ENCODE results near the gene RAP1GAP2. TPM values are rescaled to one million over a fixed set of nuclear protein-coding genes. Genes with fewer than 3 reads are reported as not detected.
"Not testable (repeated sequence)": the region's sequence is repeated elsewhere in the genome, so short reads cannot be mapped to it uniquely, and the experiment has no call there.

The RAP1GAP2 gene
- total RNA-seq, 1 donor from 2014 or later = 3.8 TPM

GRCh38 chr17:2985318-2985717, 189.1 kb downstream of the RAP1GAP2 start:
- Mint-ChIP-seq H3K4me3 (no peak overlapping the region), H3K4me1 (peaks cover 5% of the 10 kb centered on the region), H3K9me3 (peaks cover 3% of the 10 kb centered on the region), H3K36me3 (no peaks in the 10 kb centered on the region), H3K27me3 (ENCODE audit: insufficient read depth, low read depth) (peaks cover 11% of the 10 kb centered on the region), H3K27ac (no peak overlapping the region)
- Histone ChIP-seq H4K20me1 (ENCODE audit: low read depth) (no peaks in the 10 kb centered on the region), H3K36me3 (no peaks in the 10 kb centered on the region), H3K27me3 (no peaks in the 10 kb centered on the region), H3K4me3 (no peak overlapping the region), H3K9me3 (ENCODE audit: low read depth) (no peaks in the 10 kb centered on the region), H3K4me2 (no peak overlapping the region), H3K79me2 (ENCODE audit: low read depth) (no peaks in the 10 kb centered on the region), H3K4me1 (no peaks in the 10 kb centered on the region), H3K9ac (no peak overlapping the region), H3F3A (ENCODE audit: low read depth) (no peaks in the 10 kb centered on the region), H2AFZ (replicated peaks) (no peak overlapping the region), H3K27ac (no peak overlapping the region)
- no peak for DNase-seq (ENCODE audit: low spot score)
- TF ChIP-seq EZH2 (IDR thresholded peaks at IDR 0.05) = no peak
- TF ChIP-seq CTCF (IDR thresholded peaks at IDR 0.05) = no peak

- DNase-seq (ENCODE audit: low spot score) = no peak
- TF ChIP-seq CTCF (IDR thresholded peaks at IDR 0.05) = no peak
- no peak overlapping the region for H3K27ac ChIP-seq
- peaks cover 3% of the 10 kb centered on the region for H3K9me3 Mint-ChIP-seq
- no peaks in the 10 kb centered on the region for H4K20me1 ChIP-seq (ENCODE audit: low read depth)
- H3K27ac Mint-ChIP-seq = no peak overlapping the region
- H3K27me3 ChIP-seq = no peaks in the 10 kb centered on the region
- no peaks in the 10 kb centered on the region for H3K79me2 ChIP-seq (ENCODE audit: low read depth)
- H2AFZ ChIP-seq (replicated peaks) = no peak overlapping the region
- no peak overlapping the region for H3K4me3 Mint-ChIP-seq
- no peak overlapping the region for H3K9ac ChIP-seq
- no peaks in the 10 kb centered on the region for H3K36me3 ChIP-seq
- H3K27me3 Mint-ChIP-seq (ENCODE audit: insufficient read depth, low read depth) = peaks cover 10% of the 10 kb centered on the region
- H3K36me3 Mint-ChIP-seq = no peaks in the 10 kb centered on the region
- H3K4me3 ChIP-seq = no peak overlapping the region
- no peak overlapping the region for H3K4me2 ChIP-seq
- no peaks in the 10 kb centered on the region for H3K9me3 ChIP-seq (ENCODE audit: low read depth)
- H3K4me1 Mint-ChIP-seq = peaks cover 5% of the 10 kb centered on the region
- no peaks in the 10 kb centered on the region for H3K4me1 ChIP-seq
- H3F3A ChIP-seq (ENCODE audit: low read depth) = no peaks in the 10 kb centered on the region
Measured at GRCh38 chr17:2986925-2987324, 190.7 kb downstream of the RAP1GAP2 start.

- not testable (repeated sequence) for H3K9ac ChIP-seq; H3K4me3 ChIP-seq; H3K27ac ChIP-seq; H3F3A ChIP-seq (ENCODE audit: low read depth); H3K36me3 Mint-ChIP-seq; H3K4me1 ChIP-seq; H3K9me3 ChIP-seq (ENCODE audit: low read depth); H3K36me3 ChIP-seq; H4K20me1 ChIP-seq (ENCODE audit: low read depth); H3K9me3 Mint-ChIP-seq; H3K27me3 ChIP-seq; H3K4me1 Mint-ChIP-seq; H2AFZ ChIP-seq (replicated peaks); H3K27me3 Mint-ChIP-seq (ENCODE audit: insufficient read depth, low read depth); H3K79me2 ChIP-seq (ENCODE audit: low read depth); H3K27ac Mint-ChIP-seq; H3K4me2 ChIP-seq; H3K4me3 Mint-ChIP-seq; DNase-seq (ENCODE audit: low spot score)
Measured at GRCh38 chr17:2989396-2989795, 193.2 kb downstream of the RAP1GAP2 start.

GRCh38 chr17:2989855-2990254, 193.6 kb downstream of the RAP1GAP2 start:
- Mint-ChIP-seq H3K27me3 (ENCODE audit: insufficient read depth, low read depth) (peaks cover 6% of the 10 kb centered on the region), H3K27ac (no peak overlapping the region), H3K4me1 (no peaks in the 10 kb centered on the region), H3K36me3 (no peaks in the 10 kb centered on the region), H3K4me3 (no peak overlapping the region), H3K9me3 (peaks cover 3% of the 10 kb centered on the region)
- Histone ChIP-seq H3K4me3 (no peak overlapping the region), H3K4me2 (no peak overlapping the region), H3K27ac (no peak overlapping the region), H3K27me3 (no peaks in the 10 kb centered on the region), H3K36me3 (no peaks in the 10 kb centered on the region), H3K9ac (no peak overlapping the region), H3K4me1 (no peaks in the 10 kb centered on the region), H2AFZ (replicated peaks) (no peak overlapping the region), H3F3A (ENCODE audit: low read depth) (no peaks in the 10 kb centered on the region), H4K20me1 (ENCODE audit: low read depth) (no peaks in the 10 kb centered on the region), H3K79me2 (ENCODE audit: low read depth) (no peaks in the 10 kb centered on the region), H3K9me3 (ENCODE audit: low read depth) (no peaks in the 10 kb centered on the region)
- no peak for TF ChIP-seq EZH2 (IDR thresholded peaks at IDR 0.05)
- no peak for TF ChIP-seq EZH2phosphoT487 (IDR thresholded peaks at IDR 0.05)
- no peak for TF ChIP-seq CTCF (IDR thresholded peaks at IDR 0.05)
- DNase-seq (ENCODE audit: low spot score) = no peak

Data from neural progenitor cell (in vitro differentiated cells).